Activated naive CD8-positive, alpha-beta T cell treated with anti-CD3 and anti-CD28 coated beads, Interleukin-2, amount 10 ng/mL, durations not matched to agents 7 days and 5 days (primary cell): ENCODE data around the gene IDH3G. TPM values are rescaled to one million over a fixed set of nuclear protein-coding genes. Genes with fewer than 3 reads are reported as not detected.

ENCODE experiments used
- ATAC-seq: fragments of 150-1000 bp; cut with Tn5 transposase; one replicate; pipeline ENCODE4 v1.10.0; 2021; ENCODE audit warnings: low read depth, moderate library complexity
- POLR2A ChIA-PET: fragments of 350-600 bp; sonication (Branson Sonifier 250); formaldehyde crosslinking; loops from one replicate; lab custom pipeline; 2021; ENCODE audit warnings: antibody characterized with exemption; lab: Charles Lee
- DNase-seq: peaks from one replicate; pipeline ENCODE4 v3.0.0; 2021
- H3K27ac Mint-ChIP-seq: one replicate; pipeline ENCODE4 v1.8.0; 2022; ENCODE audit warnings: mild to moderate bottlenecking, mixed read lengths
- H3K27me3 Mint-ChIP-seq: one replicate; pipeline ENCODE4 v1.8.0; 2022; ENCODE audit warnings: mild to moderate bottlenecking, moderate library complexity, mixed read lengths
- H3K36me3 Mint-ChIP-seq: one replicate; pipeline ENCODE4 v1.8.0; 2021; ENCODE audit warnings: mild to moderate bottlenecking, mixed read lengths
- H3K4me1 Mint-ChIP-seq: one replicate; pipeline ENCODE4 v1.8.0; 2021; ENCODE audit warnings: mixed read lengths
- H3K4me3 Mint-ChIP-seq: one replicate; pipeline ENCODE4 v1.8.0; 2022; ENCODE audit warnings: mild to moderate bottlenecking, moderate library complexity, mixed read lengths
- H3K9me3 Mint-ChIP-seq: one replicate; pipeline ENCODE4 v1.8.0; 2021; ENCODE audit warnings: mixed read lengths
- total RNA-seq, 2 experiments: library from RNA; stranded (reverse); gene quantifications; one replicate each; pipeline ENCODE4 v1.2.3, GENCODE V29; 2021

IDH3G gene
- total RNA-seq, 2 experiments from 2014 or later, result 66.3 to 67.1 TPM

DNA sequence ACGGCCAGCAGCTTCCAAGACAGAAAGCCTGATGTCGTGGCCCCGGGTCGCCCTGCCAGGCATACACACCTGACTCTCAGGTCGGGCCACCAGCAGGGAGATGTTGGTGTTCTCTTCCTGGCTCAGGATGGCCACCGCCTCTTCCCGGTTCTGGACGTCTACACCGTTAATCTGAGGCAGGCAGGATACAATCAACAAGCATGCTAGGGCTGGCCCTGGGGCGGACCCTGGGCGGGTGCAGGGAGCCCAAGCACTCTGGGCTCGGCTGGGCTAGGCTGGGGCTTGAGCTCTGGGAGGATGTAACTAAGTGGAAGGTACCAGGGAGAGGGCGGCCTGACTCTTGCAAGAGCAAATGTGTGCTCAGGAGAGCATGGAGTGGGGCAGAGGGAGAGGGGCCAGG is 11.3 kb upstream of the IDH3G start:
- no peak overlapping the region for H3K4me3 Mint-ChIP-seq
- H3K4me1 Mint-ChIP-seq, result no peaks in the 10 kb centered on the region
- ATAC-seq (no peak), DNase-seq (no peak)
- no peaks in the 10 kb centered on the region for H3K27me3 Mint-ChIP-seq
- H3K9me3 Mint-ChIP-seq, result no peaks in the 10 kb centered on the region
- H3K36me3 Mint-ChIP-seq, result no peaks in the 10 kb centered on the region
- POLR2A ChIA-PET, result no interaction called here
- no peak overlapping the region for H3K27ac Mint-ChIP-seq

DNA sequence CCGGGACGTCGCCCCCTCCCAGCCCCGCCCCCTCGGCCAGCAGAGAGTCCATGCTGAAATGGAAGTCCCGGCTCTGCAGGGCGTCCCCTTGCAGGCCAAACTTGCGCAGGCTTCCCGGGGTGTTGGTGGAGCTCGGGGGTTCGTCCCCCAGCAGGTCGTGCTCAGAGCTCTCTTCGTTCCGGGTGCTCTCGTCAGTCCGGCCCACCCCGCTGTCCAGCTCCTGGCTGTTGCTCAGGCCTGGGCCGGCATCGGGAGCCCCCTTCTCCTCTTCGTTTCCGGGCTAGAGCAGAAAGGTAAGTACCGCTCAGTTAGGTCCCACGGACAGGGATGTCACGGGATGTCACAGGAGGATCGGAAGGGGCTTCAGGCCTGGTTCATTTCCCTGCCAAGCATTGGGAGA is 10.4 kb upstream of the IDH3G start:
- Mint-ChIP-seq H3K9me3 (no peaks in the 10 kb centered on the region), H3K4me1 (no peaks in the 10 kb centered on the region), H3K4me3 (no peak overlapping the region), H3K27me3 (no peaks in the 10 kb centered on the region), H3K36me3 (no peaks in the 10 kb centered on the region), H3K27ac (no peak overlapping the region)
- POLR2A ChIA-PET, result no interaction called here
- no peak for ATAC-seq
- DNase-seq, result no peak

DNA sequence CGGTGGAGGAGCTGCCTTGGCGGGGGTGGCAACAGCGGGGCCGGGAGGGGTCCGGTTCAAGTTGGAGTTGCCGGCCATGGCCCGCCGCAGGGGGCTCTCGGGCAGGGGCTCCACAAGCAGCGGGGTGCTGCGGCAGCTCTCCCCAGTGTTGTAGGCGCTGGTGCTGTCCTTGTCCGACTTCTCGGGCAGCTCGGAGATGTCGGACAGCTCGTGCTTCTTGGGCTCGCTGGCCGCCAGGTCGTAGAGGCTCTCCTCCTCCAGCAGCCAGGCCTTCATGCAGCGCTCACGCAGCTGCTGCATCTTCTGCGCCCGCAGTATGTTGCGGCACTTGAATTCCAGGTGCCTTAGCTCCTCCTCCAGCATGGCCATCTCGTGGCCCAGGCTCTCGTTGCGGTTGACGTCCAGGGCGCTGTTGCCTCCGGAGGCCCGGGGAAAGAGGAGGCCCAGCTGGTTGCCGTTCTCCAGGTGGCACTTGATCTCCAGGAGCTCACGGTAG is 10.0 kb upstream of the IDH3G start:
- Mint-ChIP-seq H3K4me1 (no peaks in the 10 kb centered on the region), H3K27ac (no peak overlapping the region), H3K27me3 (no peaks in the 10 kb centered on the region), H3K9me3 (no peaks in the 10 kb centered on the region), H3K36me3 (no peaks in the 10 kb centered on the region), H3K4me3 (no peak overlapping the region)
- DNase-seq (no peak), ATAC-seq (no peak)
- POLR2A ChIA-PET, result no interaction called here

DNA sequence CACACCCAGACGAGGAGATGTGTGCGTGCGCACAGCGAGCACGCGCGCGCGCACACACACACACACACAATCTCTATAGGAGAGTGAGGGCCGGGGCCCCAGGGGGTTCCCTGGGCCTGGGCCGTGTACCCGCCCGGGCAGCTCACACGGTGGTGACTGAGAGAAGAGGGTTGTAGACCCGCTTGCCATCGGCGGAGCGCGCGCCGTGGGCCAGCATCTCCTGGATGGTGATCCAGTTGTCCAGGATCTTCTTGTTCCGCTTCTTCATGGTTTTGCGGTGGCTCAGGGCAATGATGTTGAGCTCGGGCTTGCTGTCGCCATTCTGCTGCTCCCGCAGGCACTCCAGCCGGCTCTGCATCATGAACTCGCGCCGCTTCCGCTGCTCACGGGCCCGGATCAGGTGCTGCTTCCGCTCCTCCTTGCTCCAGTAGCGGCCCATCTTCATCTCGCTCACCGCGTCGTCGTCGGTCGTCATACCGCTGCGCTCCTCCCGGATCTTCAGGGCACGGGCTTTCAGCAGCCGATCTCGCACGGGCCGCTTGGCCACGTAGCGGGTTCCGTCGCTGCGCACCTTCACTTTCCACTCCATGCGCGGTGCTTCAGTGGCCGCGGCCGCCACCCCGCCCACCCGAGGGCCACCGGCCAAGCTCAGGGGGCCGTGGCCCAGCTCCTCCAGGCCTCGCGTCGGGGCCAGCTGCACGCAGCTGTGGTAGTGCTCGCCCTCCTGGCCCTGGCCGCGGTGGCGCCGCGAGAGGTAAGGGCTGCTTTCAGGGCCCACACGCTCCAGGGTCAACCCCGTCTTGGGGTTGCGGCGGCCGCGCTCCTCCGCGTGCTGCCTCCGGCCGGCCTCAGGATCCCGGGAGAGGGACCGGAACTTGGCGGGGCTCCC is 9.3 kb upstream of the IDH3G start:
- Mint-ChIP-seq H3K4me1 (no peaks in the 10 kb centered on the region), H3K27me3 (no peaks in the 10 kb centered on the region), H3K36me3 (no peaks in the 10 kb centered on the region), H3K9me3 (no peaks in the 10 kb centered on the region), H3K4me3 (no peak overlapping the region), H3K27ac (no peak overlapping the region)
- POLR2A ChIA-PET, result no interaction called here
- DNase-seq, result no peak
- no peak for ATAC-seq

DNA sequence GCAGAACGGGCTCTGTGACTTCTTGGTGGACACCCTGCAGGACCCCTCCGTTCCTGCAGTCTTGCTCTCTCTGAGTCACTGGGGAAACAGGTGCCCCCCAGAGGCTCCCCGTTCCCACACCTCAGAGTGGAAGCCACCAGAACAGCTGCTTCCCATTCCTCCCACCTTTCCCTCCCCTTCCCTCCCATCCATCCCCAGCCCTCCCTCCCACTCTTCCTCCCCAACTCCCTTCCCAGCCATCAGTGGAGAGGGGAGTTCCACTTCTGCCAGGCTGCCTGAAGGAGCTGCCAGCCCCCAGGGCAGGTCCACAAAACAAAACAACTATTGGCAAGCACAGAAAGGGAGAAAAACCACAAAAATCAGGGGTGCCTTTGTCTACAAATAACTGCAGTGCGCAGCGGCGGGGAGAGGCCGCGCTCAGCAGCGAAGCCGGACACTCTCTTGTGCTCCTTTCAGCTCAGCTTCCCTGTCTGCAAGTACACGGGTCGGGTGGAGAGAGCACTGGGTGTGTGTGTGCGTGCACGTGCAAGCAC is 8.4 kb upstream of the IDH3G start:
- Mint-ChIP-seq H3K4me3 (no peak overlapping the region), H3K27ac (no peak overlapping the region), H3K9me3 (no peaks in the 10 kb centered on the region), H3K36me3 (peaks cover 3% of the 10 kb centered on the region), H3K27me3 (no peaks in the 10 kb centered on the region), H3K4me1 (no peaks in the 10 kb centered on the region)
- POLR2A ChIA-PET, result no interaction called here
- no peak for DNase-seq
- no peak for ATAC-seq

- POLR2A ChIA-PET, result no interaction called here
- H3K27me3 Mint-ChIP-seq, result no peaks in the 10 kb centered on the region
Measured at GRCh38 chrX:153801669-153802068, 7.5 kb upstream of the IDH3G start.

DNA sequence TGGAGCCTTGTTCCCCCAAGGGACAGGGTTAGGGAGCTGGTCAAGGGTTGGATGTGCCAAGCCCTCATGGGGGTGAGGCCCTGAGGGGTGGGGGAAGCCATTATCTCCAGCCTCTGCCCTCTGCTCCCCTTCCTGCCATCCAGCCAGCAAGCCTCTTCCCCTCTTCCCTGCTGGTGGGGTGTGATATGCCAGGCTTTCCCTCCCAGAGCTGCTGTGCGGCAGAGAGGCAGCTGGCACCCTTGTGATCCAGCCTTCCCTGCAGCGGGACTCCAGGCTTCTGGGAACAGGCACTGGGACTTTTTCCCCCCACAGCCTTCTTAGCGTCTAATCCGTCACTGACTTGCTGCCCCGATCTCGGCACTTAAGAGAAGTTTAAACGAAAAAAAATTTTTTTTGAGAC is 6.6 kb upstream of the IDH3G start:
- H3K4me3 Mint-ChIP-seq, result no peak overlapping the region
- no peaks in the 10 kb centered on the region for H3K9me3 Mint-ChIP-seq
- POLR2A ChIA-PET, result no interaction called here
- peaks cover 7% of the 10 kb centered on the region for H3K36me3 Mint-ChIP-seq
- ATAC-seq (no peak), DNase-seq (no peak)
- H3K27ac Mint-ChIP-seq, result no peak overlapping the region
- peaks cover 6% of the 10 kb centered on the region for H3K4me1 Mint-ChIP-seq
- H3K27me3 Mint-ChIP-seq, result no peaks in the 10 kb centered on the region

More at GRCh38 chrX:153801669-153802068, 7.5 kb upstream of the IDH3G start:
- no peak overlapping the region for H3K4me3 Mint-ChIP-seq
- peaks cover 3% of the 10 kb centered on the region for H3K36me3 Mint-ChIP-seq
- H3K4me1 Mint-ChIP-seq, result no peaks in the 10 kb centered on the region
- no peaks in the 10 kb centered on the region for H3K9me3 Mint-ChIP-seq
- no peak for ATAC-seq
- DNase-seq, result no peak
- no peak overlapping the region for H3K27ac Mint-ChIP-seq

- no peak for ATAC-seq
- H3K4me3 Mint-ChIP-seq, result no peak overlapping the region
- peaks cover 7% of the 10 kb centered on the region for H3K36me3 Mint-ChIP-seq
- POLR2A ChIA-PET, result no interaction called here
- peaks cover 6% of the 10 kb centered on the region for H3K4me1 Mint-ChIP-seq
- H3K27ac Mint-ChIP-seq, result no peak overlapping the region
- no peaks in the 10 kb centered on the region for H3K27me3 Mint-ChIP-seq
- no peaks in the 10 kb centered on the region for H3K9me3 Mint-ChIP-seq
- DNase-seq, result no peak
Measured at GRCh38 chrX:153800177-153800722, 6.1 kb upstream of the IDH3G start.

GRCh38 chrX:153799326-153799725 is 5.2 kb upstream of the IDH3G start:
- Mint-ChIP-seq H3K27me3 (no peaks in the 10 kb centered on the region), H3K4me1 (peaks cover 6% of the 10 kb centered on the region), H3K9me3 (no peaks in the 10 kb centered on the region), H3K27ac (no peak overlapping the region), H3K4me3 (no peak overlapping the region), H3K36me3 (peaks cover 7% of the 10 kb centered on the region)
- POLR2A ChIA-PET, result no interaction called here
- ATAC-seq (no peak), DNase-seq (no peak)

DNA sequence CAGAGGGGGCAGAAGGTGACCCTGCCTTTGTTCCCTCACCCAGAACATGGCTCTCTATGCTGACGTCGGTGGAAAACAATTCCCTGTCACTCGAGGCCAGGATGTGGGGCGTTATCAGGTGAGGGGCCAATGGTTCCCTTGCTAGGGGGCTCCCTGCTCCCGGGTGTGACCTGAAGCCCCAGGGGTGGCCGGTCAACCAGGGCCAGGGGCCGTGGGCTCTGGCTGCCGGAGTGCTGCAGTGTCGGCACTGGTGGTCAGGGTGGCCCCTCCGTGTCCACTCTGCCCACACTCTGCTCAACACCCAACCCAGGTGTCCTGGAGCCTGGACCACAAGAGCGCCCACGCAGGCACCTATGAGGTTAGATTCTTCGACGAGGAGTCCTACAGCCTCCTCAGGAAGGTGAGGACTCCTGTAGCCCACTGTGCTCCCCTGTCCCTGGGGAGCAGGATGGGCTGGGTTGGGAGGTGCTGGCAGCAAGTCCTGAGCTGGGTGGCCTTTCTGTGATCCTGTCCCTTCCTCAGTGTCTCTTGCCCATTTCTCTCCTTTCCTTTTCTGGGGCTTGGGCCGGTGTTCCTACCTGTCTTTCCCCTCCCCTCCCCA is 3.3 kb upstream of the IDH3G start:
- DNase-seq (no peak), ATAC-seq (no peak)
- H3K27ac Mint-ChIP-seq, result no peak overlapping the region
- H3K36me3 Mint-ChIP-seq, result peaks cover 8% of the 10 kb centered on the region
- H3K4me1 Mint-ChIP-seq, result peaks cover 9% of the 10 kb centered on the region
- H3K27me3 Mint-ChIP-seq, result no peaks in the 10 kb centered on the region
- no peak overlapping the region for H3K4me3 Mint-ChIP-seq
- POLR2A ChIA-PET, result no interaction called here
- no peaks in the 10 kb centered on the region for H3K9me3 Mint-ChIP-seq

DNA sequence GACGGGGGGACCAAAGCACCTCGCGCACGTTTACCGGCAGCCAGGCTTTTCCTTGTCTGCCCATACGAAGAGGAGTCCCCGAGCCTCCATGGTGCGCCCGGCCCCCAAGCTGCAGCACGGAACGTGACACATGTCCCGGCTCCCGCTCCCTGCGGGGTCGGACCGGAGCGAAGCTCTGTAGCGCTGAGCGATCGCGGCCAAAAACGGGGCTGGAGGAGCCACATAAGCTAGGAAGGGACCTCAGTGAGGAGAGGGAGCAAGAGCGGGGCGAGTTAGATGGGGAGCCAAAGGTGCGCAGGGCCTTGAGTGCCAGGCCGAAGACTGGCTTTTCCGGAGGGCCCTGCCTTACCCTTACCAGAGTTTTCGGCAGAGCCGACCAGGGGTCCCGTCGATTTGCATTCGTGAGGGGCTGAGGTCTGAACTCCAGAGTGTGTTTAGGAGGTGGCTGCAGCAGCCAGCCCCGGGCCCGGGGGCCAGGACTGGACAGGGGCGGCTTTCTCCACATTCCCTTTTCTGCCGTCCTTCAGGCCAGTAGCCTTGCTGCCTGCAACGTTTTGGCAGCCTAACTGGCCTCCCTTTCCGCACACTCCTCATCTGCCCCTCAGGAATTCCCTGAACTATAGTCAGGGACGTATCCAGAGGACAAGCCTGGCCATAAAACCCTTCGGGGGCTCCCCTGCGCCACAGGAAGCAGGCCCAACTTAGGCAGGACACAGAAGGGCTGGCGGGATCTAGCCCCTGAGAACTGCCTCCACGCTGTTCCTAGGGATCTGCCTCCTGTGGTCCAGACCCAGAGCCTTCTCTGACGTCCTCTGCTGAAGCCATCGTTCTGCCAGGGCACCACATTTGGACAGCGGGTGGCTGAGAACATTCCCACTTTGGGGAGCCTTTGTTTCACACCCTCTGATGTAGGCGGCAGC is 982 bp upstream of the IDH3G start:
- Mint-ChIP-seq H3K9me3 (no peaks in the 10 kb centered on the region), H3K36me3 (peaks cover 8% of the 10 kb centered on the region), H3K4me3 (peak overlapping the region; percentile 95), H3K27me3 (no peaks in the 10 kb centered on the region), H3K27ac (peak overlapping the region; percentile 88), H3K4me1 (peaks cover 12% of the 10 kb centered on the region)
- ATAC-seq (no peak), DNase-seq (peak; percentile 45)
- POLR2A ChIA-PET, result interaction anchor here (0.5 to 1.5 kb wide), 4 partner anchors 35 to 131 kb away, joined by 3 to 12 read pairs (median 3); partner anchors contain the start of gene ARHGAP4

DNA sequence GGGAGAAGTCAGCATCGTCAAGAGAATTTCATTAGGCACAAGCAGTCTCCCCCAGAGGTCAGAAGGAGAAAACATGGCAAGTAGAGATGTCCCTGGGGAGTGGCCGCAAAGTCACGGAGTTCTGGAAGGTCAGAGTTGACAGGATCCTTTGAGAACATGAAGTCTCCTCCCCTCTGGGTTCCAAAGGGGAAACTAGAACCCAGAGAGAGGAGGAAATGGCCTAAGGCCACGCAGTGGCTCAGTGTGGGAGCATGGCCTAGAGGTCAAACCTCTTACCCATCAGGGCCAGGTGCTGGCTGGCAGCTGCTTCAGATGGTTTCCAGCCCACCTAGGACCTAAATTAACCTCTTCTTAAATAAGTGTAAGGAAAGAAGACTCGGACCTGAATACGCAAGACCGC is 884 bp downstream of the IDH3G start:
- no peak for DNase-seq

GRCh38 chrX:153792368-153792767 is 1.8 kb downstream of the IDH3G start:
- H3K27me3 Mint-ChIP-seq, result no peaks in the 10 kb centered on the region
- ATAC-seq, result no peak
- no peak for DNase-seq
- H3K27ac Mint-ChIP-seq, result no peak overlapping the region
- H3K4me1 Mint-ChIP-seq, result peaks cover 12% of the 10 kb centered on the region
- no peak overlapping the region for H3K4me3 Mint-ChIP-seq
- no peaks in the 10 kb centered on the region for H3K9me3 Mint-ChIP-seq
- peaks cover 8% of the 10 kb centered on the region for H3K36me3 Mint-ChIP-seq
- POLR2A ChIA-PET, result no interaction called here

More for the DNA sequence above, 884 bp downstream of the IDH3G start:
- Mint-ChIP-seq H3K9me3 (no peaks in the 10 kb centered on the region), H3K27ac (peak overlapping the region; percentile 94), H3K27me3 (no peaks in the 10 kb centered on the region), H3K36me3 (peaks cover 11% of the 10 kb centered on the region), H3K4me3 (peak overlapping the region; percentile 95), H3K4me1 (peaks cover 12% of the 10 kb centered on the region)
- ATAC-seq, result no peak
- POLR2A ChIA-PET, result no interaction called here
